ENCODE results near the gene ARL15.

DNA sequence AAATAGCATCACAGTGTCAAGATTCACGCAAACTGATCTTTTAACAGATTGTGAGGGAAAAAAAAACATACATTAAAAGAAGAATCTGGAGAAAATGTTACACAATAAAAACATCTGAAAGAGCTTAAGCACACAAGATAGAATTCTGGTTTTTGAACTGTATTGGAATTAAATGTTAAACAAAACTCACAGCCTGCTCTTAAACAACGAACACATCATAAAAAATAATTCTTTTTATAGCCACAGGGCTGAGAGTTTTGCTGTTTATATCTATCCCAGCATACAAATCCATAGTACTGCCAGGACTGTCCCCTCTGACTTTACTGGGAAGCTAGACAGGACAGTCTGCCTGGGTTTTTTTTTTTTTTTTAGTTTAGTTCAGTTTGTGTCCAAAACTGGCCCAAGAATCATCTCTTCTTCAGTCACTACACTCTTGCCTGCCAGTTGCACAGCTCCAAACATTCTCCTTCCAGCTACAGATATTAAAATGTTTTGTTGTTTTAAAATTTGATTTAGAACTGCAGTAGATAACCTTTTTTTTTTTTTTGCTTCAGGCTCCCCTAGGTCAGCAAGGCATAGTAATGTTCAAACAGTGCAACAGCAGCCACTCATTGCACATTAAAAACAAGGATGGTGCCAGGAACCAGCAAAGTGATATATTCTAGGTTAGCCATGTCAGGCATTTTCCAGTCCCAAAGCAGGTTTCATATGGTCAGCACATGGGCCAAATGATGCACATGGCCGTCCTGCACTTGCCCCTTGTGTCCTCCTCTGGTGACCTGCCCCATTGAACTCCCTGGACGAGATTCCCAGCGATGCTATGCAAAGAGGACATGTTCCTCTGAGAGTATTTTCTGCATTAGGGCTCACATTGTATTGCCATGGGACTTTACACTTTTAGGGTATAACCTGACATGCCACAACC, 173.6 kb downstream of the ARL15 start:
- TF ChIP-seq, protein P1, sequence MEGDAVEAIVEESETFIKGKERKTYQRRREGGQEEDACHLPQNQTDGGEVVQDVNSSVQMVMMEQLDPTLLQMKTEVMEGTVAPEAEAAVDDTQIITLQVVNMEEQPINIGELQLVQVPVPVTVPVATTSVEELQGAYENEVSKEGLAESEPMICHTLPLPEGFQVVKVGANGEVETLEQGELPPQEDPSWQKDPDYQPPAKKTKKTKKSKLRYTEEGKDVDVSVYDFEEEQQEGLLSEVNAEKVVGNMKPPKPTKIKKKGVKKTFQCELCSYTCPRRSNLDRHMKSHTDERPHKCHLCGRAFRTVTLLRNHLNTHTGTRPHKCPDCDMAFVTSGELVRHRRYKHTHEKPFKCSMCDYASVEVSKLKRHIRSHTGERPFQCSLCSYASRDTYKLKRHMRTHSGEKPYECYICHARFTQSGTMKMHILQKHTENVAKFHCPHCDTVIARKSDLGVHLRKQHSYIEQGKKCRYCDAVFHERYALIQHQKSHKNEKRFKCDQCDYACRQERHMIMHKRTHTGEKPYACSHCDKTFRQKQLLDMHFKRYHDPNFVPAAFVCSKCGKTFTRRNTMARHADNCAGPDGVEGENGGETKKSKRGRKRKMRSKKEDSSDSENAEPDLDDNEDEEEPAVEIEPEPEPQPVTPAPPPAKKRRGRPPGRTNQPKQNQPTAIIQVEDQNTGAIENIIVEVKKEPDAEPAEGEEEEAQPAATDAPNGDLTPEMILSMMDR (IDR thresholded peaks at IDR 0.05) = no peak
- no peak for TF ChIP-seq EZH2 (IDR thresholded peaks at IDR 0.05; ENCODE audit: borderline replicate concordance, insufficient read depth, low read depth, low read length, poor library complexity, severe bottlenecking)

Measured in B cell (primary cell).